GM23338 (cell line): ENCODE results near the gene STEAP3. TPM values are rescaled to one million over a fixed set of nuclear protein-coding genes. Genes with fewer than 3 reads are reported as not detected.
A peak's percentile ranks its signal among the peaks of the same experiment; 100 is the strongest.

Experiments used
- ATAC-seq: fragments of 200-7000 bp; cut with Tn5 transposase; 3 replicates; pipeline ENCODE4 v1.9.1; 2020
- DNase-seq: peaks from one replicate; pipeline ENCODE4 v3.0.0-alpha.2; 2015; ENCODE audit warnings: low spot score
- H2AFZ ChIP-seq: fragments of 200-600 bp; sonication (generic); 2 replicates; pipeline ENCODE4 v1.8.0; 2016; ENCODE audit warnings: antibody characterized with exemption, mild to moderate bottlenecking, moderate library complexity
- H3F3A ChIP-seq: fragments of 200-600 bp; sonication (generic); replicated peaks from 2 replicates; pipeline ENCODE4 v1.8.0; 2017; ENCODE audit warnings: antibody characterized with exemption, mixed run types, low read depth
- H3K27ac ChIP-seq: fragments of 200-600 bp; sonication (generic); 2 replicates; pipeline ENCODE4 v1.6.1; 2016; ENCODE audit warnings: low read depth
- H3K27me3 ChIP-seq: fragments of 200-600 bp; sonication (generic); 2 replicates; pipeline ENCODE4 v1.8.0; 2016; ENCODE audit warnings: mild to moderate bottlenecking, mixed run types, moderate library complexity; ENCODE audit not compliant: insufficient read depth
- H3K36me3 ChIP-seq: fragments of 200-600 bp; sonication (generic); 2 replicates; pipeline ENCODE4 v1.8.0; 2016; ENCODE audit warnings: mild to moderate bottlenecking; ENCODE audit not compliant: insufficient read depth
- H3K4me1 ChIP-seq: fragments of 200-600 bp; sonication (generic); 2 replicates; pipeline ENCODE4 v1.8.0; 2016; ENCODE audit warnings: mild to moderate bottlenecking, moderate library complexity; ENCODE audit not compliant: insufficient read depth
- H3K4me2 ChIP-seq: fragments of 200-600 bp; sonication (generic); 2 replicates; pipeline ENCODE4 v1.7.1; 2017; ENCODE audit warnings: mixed run types
- H3K4me3 ChIP-seq: fragments of 200-600 bp; sonication (generic); 2 replicates; pipeline ENCODE4 v1.6.1; 2016; ENCODE audit warnings: mixed run types
- H3K79me2 ChIP-seq: fragments of 200-600 bp; sonication (generic); replicated peaks from 2 replicates; pipeline ENCODE4 v1.8.0; 2017; ENCODE audit warnings: mild to moderate bottlenecking; ENCODE audit not compliant: insufficient read depth
- H3K9me2 ChIP-seq: fragments of 200-600 bp; sonication (generic); 2 replicates; pipeline ENCODE4 v1.8.0; 2017; ENCODE audit not compliant: insufficient read depth
- H4K20me1 ChIP-seq: fragments of 200-600 bp; sonication (generic); replicated peaks from 2 replicates; pipeline ENCODE4 v1.8.0; 2017; ENCODE audit warnings: mild to moderate bottlenecking; ENCODE audit not compliant: insufficient read depth
- H3K27ac Mint-ChIP-seq: 2 replicates; pipeline ENCODE4 v1.8.0; 2020; ENCODE audit warnings: inconsistent platforms, mild to moderate bottlenecking, moderate library complexity, mixed read lengths
- H3K27me3 Mint-ChIP-seq: 3 replicates; pipeline ENCODE4 v1.8.0; 2022; ENCODE audit warnings: low read depth, mild to moderate bottlenecking, moderate library complexity, mixed read lengths, inconsistent platforms; ENCODE audit not compliant: insufficient read depth, poor library complexity
- H3K36me3 Mint-ChIP-seq: 3 replicates; pipeline ENCODE4 v1.8.0; 2021; ENCODE audit warnings: low read depth, mild to moderate bottlenecking, inconsistent platforms, moderate library complexity, mixed read lengths
- H3K4me1 Mint-ChIP-seq: 3 replicates; pipeline ENCODE4 v1.8.0; 2020; ENCODE audit warnings: mild to moderate bottlenecking, inconsistent platforms, mixed read lengths
- H3K4me3 Mint-ChIP-seq: 3 replicates; pipeline ENCODE4 v1.8.0; 2021; ENCODE audit warnings: moderate library complexity, mild to moderate bottlenecking, inconsistent platforms, mixed read lengths
- H3K9me3 Mint-ChIP-seq: 3 replicates; pipeline ENCODE4 v1.8.0; 2020; ENCODE audit warnings: moderate library complexity, mild to moderate bottlenecking, inconsistent platforms, mixed read lengths
- CTCF ChIP-seq, 2 experiments: fragments of 200-600 bp in 1 of 2; sonication (generic) in 1 of 2; conservative IDR thresholded peaks; 2 replicates each; pipeline versions ENCODE4 v1.5.1 to v1.6.1; 2016 to 2017; ENCODE audit warnings: antibody characterized with exemption in 2 of 2, low read depth in 2 of 2, mild to moderate bottlenecking in 2 of 2, moderate library complexity in 1 of 2
- EZH2 ChIP-seq: fragments of 200-600 bp; sonication (generic); IDR thresholded peaks from one replicate; pipeline ENCODE4 v1.8.0; 2017; ENCODE audit warnings: antibody characterized with exemption, mild to moderate bottlenecking, low read depth; ENCODE audit not compliant: unreplicated experiment
- EZH2phosphoT487 ChIP-seq: fragments of 200-600 bp; sonication (generic); IDR thresholded peaks from one replicate; pipeline ENCODE4 v1.8.1; 2018; ENCODE audit warnings: antibody characterized with exemption; ENCODE audit not compliant: unreplicated experiment
- JUNB ChIP-seq: IDR thresholded peaks from one replicate; pipeline ENCODE4 v1.6.1; 2016; ENCODE audit warnings: antibody characterized with exemption; ENCODE audit not compliant: unreplicated experiment
- NANOG ChIP-seq: IDR thresholded peaks from 2 replicates; pipeline ENCODE4 v1.6.1; 2016; ENCODE audit warnings: antibody characterized with exemption, borderline replicate concordance
- REST ChIP-seq: IDR thresholded peaks from one replicate; pipeline ENCODE4 v1.6.1; 2018; ENCODE audit warnings: antibody characterized with exemption; ENCODE audit not compliant: unreplicated experiment
- STAT1 ChIP-seq: IDR thresholded peaks from one replicate; pipeline ENCODE4 v1.6.1; 2016; ENCODE audit warnings: antibody characterized with exemption; ENCODE audit not compliant: unreplicated experiment
- ZNF114 ChIP-seq: fragments of 250-450 bp; sonication (Bioruptor Pico); IDR thresholded peaks from 2 replicates; pipeline ENCODE4 v1.5.0; 2020; ENCODE audit warnings: mild to moderate bottlenecking, moderate library complexity
- ZNF331 ChIP-seq: fragments of 250-450 bp; sonication (Bioruptor Pico); IDR thresholded peaks from 2 replicates; pipeline ENCODE4 v1.5.0; 2020; ENCODE audit warnings: low read depth, mild to moderate bottlenecking, moderate library complexity
- polyA plus RNA-seq: library from polyadenylated mRNA; unstranded; fragments of >200 nt; fragmentation: Nextera tagmentation; extraction: Ambion mirVana; gene quantifications from 2 replicates; pipeline ENCODE4 v1.2.1, GENCODE V29; 2016
- total RNA-seq: library from RNA; depleted of rRNA; stranded (reverse); fragments of >200 nt; shearing (Covaris generic); gene quantifications from 2 replicates; pipeline ENCODE4 v1.2.3, GENCODE V29; 2014
- TF ChIP-seq, protein P1 (sequence below): IDR thresholded peaks from 2 replicates; pipeline ENCODE4 v1.6.1; 2016; ENCODE audit warnings: antibody characterized with exemption

STEAP3 gene
- total and polyA plus RNA-seq, 2 experiments from 2014 or later: 8.6 to 27.3 TPM

DNA sequence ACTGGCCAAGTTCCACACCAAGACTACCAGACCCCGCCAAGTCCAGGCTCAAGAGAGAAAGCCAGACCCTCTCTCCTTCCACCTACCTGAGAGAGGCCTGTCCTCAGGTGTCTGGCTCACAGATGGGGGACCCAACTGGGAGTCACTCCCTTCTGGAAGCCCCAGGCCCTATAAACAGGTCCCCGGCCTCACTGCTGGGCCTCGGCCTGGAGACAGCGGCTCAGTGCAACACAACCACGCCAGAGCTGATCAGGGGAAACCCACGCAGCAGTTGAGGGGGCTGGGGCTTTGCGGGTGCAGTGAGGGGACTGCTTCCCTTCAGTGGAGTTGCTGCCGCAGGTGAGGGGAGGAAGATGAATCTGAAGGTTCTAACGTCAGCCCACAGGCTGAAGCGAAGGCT lies 42.2 kb upstream of the STEAP3 start (continued):
- TF ChIP-seq REST (no peak), CTCF (conservative IDR thresholded peaks at IDR 0.05; ENCODE audit: low read depth in 2 of 2) (no peak), EZH2phosphoT487 (no peak), NANOG (no peak), ZNF114 (CRISPR knock-in tag) (no peak), EZH2 (no peak), STAT1 (no peak), ZNF331 (CRISPR knock-in tag) (no peak), JUNB (no peak)
- TF ChIP-seq, protein P1, sequence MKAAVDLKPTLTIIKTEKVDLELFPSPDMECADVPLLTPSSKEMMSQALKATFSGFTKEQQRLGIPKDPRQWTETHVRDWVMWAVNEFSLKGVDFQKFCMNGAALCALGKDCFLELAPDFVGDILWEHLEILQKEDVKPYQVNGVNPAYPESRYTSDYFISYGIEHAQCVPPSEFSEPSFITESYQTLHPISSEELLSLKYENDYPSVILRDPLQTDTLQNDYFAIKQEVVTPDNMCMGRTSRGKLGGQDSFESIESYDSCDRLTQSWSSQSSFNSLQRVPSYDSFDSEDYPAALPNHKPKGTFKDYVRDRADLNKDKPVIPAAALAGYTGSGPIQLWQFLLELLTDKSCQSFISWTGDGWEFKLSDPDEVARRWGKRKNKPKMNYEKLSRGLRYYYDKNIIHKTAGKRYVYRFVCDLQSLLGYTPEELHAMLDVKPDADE: no peak

GRCh38 chr2:119181791-119182445 lies 41.7 kb upstream of the STEAP3 start:
- Histone ChIP-seq H3K4me1 (no peaks in the 10 kb centered on the region), H2AFZ (0 out of 2 replicates have a peak overlapping the region, but pooled peaks have one; percentile 28), H3K27ac (no peak overlapping the region), H3K4me2 (no peak overlapping the region), H3K79me2 (no peaks in the 10 kb centered on the region), H3K9me2 (peaks cover 8% of the 10 kb centered on the region), H3K27me3 (no peaks in the 10 kb centered on the region), H3K4me3 (no peak overlapping the region), H3K36me3 (no peaks in the 10 kb centered on the region), H3F3A (no peaks in the 10 kb centered on the region), H4K20me1 (no peaks in the 10 kb centered on the region)
- Mint-ChIP-seq H3K4me3 (no peak overlapping the region), H3K27me3 (peaks cover 7% of the 10 kb centered on the region), H3K4me1 (peaks cover 2% of the 10 kb centered on the region; the same call in 1 of the 3 replicates), H3K9me3 (no peaks in the 10 kb centered on the region), H3K27ac (no peak overlapping the region), H3K36me3 (no peaks in the 10 kb centered on the region)
- no peak for TF ChIP-seq CTCF (conservative IDR thresholded peaks at IDR 0.05; ENCODE audit: low read depth in 2 of 2)
- ATAC-seq: peak; percentile 60
- no peak for DNase-seq
